ENCODE results near the gene ATMIN. TPM values are rescaled to one million over a fixed set of nuclear protein-coding genes. Genes with fewer than 3 reads are reported as not detected.

ATMIN gene
- total and polyA plus RNA-seq, 2 donors (not counting 3 experiments of a cell fraction or from before 2014, with no cell fraction given) = 15.0 to 22.4 TPM

DNA sequence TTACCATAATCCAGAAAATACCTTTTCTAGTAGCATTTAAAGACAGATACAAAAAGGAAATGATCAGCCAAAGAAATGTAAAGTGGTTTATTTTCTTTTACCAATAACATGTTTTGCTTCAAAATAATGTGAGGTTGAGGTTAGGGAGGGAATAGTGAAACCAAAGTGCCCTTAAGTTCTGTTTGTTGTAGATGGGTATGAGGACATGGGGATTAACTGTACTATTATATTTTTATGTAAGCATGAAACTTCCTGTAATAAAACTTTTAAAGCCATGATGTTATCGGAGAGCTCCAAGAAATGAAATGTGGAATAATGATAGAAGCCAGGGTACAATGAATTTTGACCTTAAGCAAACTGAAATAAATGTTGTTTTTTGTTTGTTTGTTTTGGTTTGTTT, 31.5 kb downstream of the ATMIN start:
- no peak overlapping the region for H2AFZ ChIP-seq (ENCODE audit: low read depth, low read length)
- no peak for FAIRE-seq
- POLR2A ChIA-PET = no interaction called here
- H3K27ac ChIP-seq (ENCODE audit: insufficient read depth, low read depth, low read length) = no peak overlapping the region
- intact Hi-C loops (cut with micrococcal nuclease) (no loop called here), dilution Hi-C loops (cut with MboI; ENCODE audit: extremely low pct_ligation_motif_present, low sequenced_read_pairs) (no loop called here)
- no TSS peak for BruUV-seq (replicated peaks)
- H3K9ac ChIP-seq (replicated peaks; ENCODE audit: extremely low read depth, insufficient read depth, low read length) = no peak overlapping the region
- H4K20me1 ChIP-seq (replicated peaks; ENCODE audit: control insufficient read depth, extremely low read depth, insufficient read depth, low read length) = no peaks in the 10 kb centered on the region
- no peaks in the 10 kb centered on the region for H3K79me2 ChIP-seq (ENCODE audit: control insufficient read depth, insufficient read depth, low read length)
- H3K36me3 ChIP-seq (ENCODE audit: control insufficient read depth in 2 of 2, extremely low read depth in 1 of 2, insufficient read depth in 2 of 2, low read length in 2 of 2) = no peaks in the 10 kb centered on the region
- TF ChIP-seq, protein P1, sequence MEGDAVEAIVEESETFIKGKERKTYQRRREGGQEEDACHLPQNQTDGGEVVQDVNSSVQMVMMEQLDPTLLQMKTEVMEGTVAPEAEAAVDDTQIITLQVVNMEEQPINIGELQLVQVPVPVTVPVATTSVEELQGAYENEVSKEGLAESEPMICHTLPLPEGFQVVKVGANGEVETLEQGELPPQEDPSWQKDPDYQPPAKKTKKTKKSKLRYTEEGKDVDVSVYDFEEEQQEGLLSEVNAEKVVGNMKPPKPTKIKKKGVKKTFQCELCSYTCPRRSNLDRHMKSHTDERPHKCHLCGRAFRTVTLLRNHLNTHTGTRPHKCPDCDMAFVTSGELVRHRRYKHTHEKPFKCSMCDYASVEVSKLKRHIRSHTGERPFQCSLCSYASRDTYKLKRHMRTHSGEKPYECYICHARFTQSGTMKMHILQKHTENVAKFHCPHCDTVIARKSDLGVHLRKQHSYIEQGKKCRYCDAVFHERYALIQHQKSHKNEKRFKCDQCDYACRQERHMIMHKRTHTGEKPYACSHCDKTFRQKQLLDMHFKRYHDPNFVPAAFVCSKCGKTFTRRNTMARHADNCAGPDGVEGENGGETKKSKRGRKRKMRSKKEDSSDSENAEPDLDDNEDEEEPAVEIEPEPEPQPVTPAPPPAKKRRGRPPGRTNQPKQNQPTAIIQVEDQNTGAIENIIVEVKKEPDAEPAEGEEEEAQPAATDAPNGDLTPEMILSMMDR (IDR thresholded peaks at IDR 0.05; ENCODE audit: extremely low read depth in 1 of 2, insufficient read depth in 1 of 2, low read depth in 1 of 2, low read length in 2 of 2) = no peak
- TF ChIP-seq FOS (IDR thresholded peaks at IDR 0.05; ENCODE audit: borderline replicate concordance, insufficient read depth, low read length) = no peak
- CTCF ChIA-PET = no interaction called here
- no peaks in the 10 kb centered on the region for H3K4me1 ChIP-seq (ENCODE audit: control insufficient read depth, extremely low read depth, insufficient read depth, low read length)
- H3K9me1 ChIP-seq (replicated peaks; ENCODE audit: control insufficient read depth, extremely low read depth, insufficient read depth, low read length) = no peaks in the 10 kb centered on the region
- H3K27me3 ChIP-seq (ENCODE audit: control insufficient read depth in 2 of 2, insufficient read depth in 2 of 2, low read length in 2 of 2) = no peaks in the 10 kb centered on the region
- H3K4me3 ChIP-seq (replicated peaks in 1 of 3; ENCODE audit: insufficient read depth in 1 of 3, low read depth in 1 of 3, low read length in 3 of 3) = no peak overlapping the region
- no peak overlapping the region for H3K4me2 ChIP-seq (ENCODE audit: insufficient read depth, low read length)
- DNase-seq (ENCODE audit: low read depth, low spot score) = no peak
- H3K9me3 ChIP-seq (replicated peaks; ENCODE audit: control insufficient read depth, insufficient read depth, low read length) = no peaks in the 10 kb centered on the region

GRCh38 chr16:81069063-81069462, 33.4 kb downstream of the ATMIN start:
- intact Hi-C loops (cut with micrococcal nuclease) = no loop called here
- Histone ChIP-seq H3K9ac (replicated peaks; ENCODE audit: extremely low read depth, insufficient read depth, low read length) (no peak overlapping the region), H2AFZ (ENCODE audit: low read depth, low read length) (no peak overlapping the region), H3K36me3 (ENCODE audit: control insufficient read depth in 2 of 2, extremely low read depth in 1 of 2, insufficient read depth in 2 of 2, low read length in 2 of 2) (no peaks in the 10 kb centered on the region), H4K20me1 (replicated peaks; ENCODE audit: control insufficient read depth, extremely low read depth, insufficient read depth, low read length) (no peaks in the 10 kb centered on the region), H3K4me3 (replicated peaks in 1 of 3; ENCODE audit: insufficient read depth in 1 of 3, low read depth in 1 of 3, low read length in 3 of 3) (no peak overlapping the region), H3K27me3 (ENCODE audit: control insufficient read depth in 2 of 2, insufficient read depth in 2 of 2, low read length in 2 of 2) (no peaks in the 10 kb centered on the region), H3K4me1 (ENCODE audit: control insufficient read depth, extremely low read depth, insufficient read depth, low read length) (no peaks in the 10 kb centered on the region), H3K9me1 (replicated peaks; ENCODE audit: control insufficient read depth, extremely low read depth, insufficient read depth, low read length) (no peaks in the 10 kb centered on the region), H3K9me3 (replicated peaks; ENCODE audit: control insufficient read depth, insufficient read depth, low read length) (no peaks in the 10 kb centered on the region), H3K79me2 (ENCODE audit: control insufficient read depth, insufficient read depth, low read length) (no peaks in the 10 kb centered on the region), H3K27ac (ENCODE audit: insufficient read depth, low read depth, low read length) (no peak overlapping the region), H3K4me2 (ENCODE audit: insufficient read depth, low read length) (no peak overlapping the region)
- TF ChIP-seq GATA2 (IDR thresholded peaks at IDR 0.05; ENCODE audit: insufficient read depth, insufficient read length, low read depth, low read length) (no peak), POLR2A (IDR thresholded peaks at IDR 0.05; ENCODE audit: low read depth, low read length) (no peak), POLR2AphosphoS5 (IDR thresholded peaks at IDR 0.05; ENCODE audit: insufficient read depth, low read depth, low read length) (no peak), MYC (IDR thresholded peaks at IDR 0.05; ENCODE audit: low read depth, low read length) (no peak), FOS (IDR thresholded peaks at IDR 0.05; ENCODE audit: borderline replicate concordance, insufficient read depth, low read length) (no peak), EZH2 (IDR thresholded peaks at IDR 0.05; ENCODE audit: borderline replicate concordance, low read depth, low read length, severe bottlenecking) (no peak)
- TF ChIP-seq, protein P2, sequence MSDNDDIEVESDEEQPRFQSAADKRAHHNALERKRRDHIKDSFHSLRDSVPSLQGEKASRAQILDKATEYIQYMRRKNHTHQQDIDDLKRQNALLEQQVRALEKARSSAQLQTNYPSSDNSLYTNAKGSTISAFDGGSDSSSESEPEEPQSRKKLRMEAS (IDR thresholded peaks at IDR 0.05; ENCODE audit: insufficient read depth, insufficient read length) = no peak
- DNase-seq (ENCODE audit: low read depth, low spot score) = no peak
- dilution Hi-C loops (cut with MboI; ENCODE audit: extremely low pct_ligation_motif_present, low sequenced_read_pairs) = no loop called here
- no peak for FAIRE-seq
- ChIA-PET POLR2A (no interaction called here), CTCF (no interaction called here)
- no TSS peak for BruUV-seq (replicated peaks)

All from endothelial cell of umbilical vein (primary cell).